GM13976 (cell line): ENCODE data around the gene RSRC1.
A peak's percentile ranks its signal among the peaks of the same experiment; 100 is the strongest.

Experiments
- DNase-seq: peaks from one replicate; pipeline ENCODE4 v3.0.0; 2012; ENCODE audit warnings: low spot score
- CTCF ChIP-seq: IDR thresholded peaks from 2 replicates; pipeline ENCODE4 v1.5.1; 2012; ENCODE audit warnings: borderline replicate concordance, mild to moderate bottlenecking; ENCODE audit not compliant: insufficient read depth; ENCODE audit errors: extremely low read depth, missing control alignments, control extremely low read depth
- in situ Hi-C: fragments of 300-500 bp; cut with MboI; formaldehyde crosslinking; loops from one replicate; pipeline ENCODE4 v1.12.0; 2022; ENCODE audit warnings: low sequenced_read_pairs, mixed read lengths, inconsistent platforms; ENCODE audit not compliant: unreplicated experiment

The RSRC1 gene

DNA sequence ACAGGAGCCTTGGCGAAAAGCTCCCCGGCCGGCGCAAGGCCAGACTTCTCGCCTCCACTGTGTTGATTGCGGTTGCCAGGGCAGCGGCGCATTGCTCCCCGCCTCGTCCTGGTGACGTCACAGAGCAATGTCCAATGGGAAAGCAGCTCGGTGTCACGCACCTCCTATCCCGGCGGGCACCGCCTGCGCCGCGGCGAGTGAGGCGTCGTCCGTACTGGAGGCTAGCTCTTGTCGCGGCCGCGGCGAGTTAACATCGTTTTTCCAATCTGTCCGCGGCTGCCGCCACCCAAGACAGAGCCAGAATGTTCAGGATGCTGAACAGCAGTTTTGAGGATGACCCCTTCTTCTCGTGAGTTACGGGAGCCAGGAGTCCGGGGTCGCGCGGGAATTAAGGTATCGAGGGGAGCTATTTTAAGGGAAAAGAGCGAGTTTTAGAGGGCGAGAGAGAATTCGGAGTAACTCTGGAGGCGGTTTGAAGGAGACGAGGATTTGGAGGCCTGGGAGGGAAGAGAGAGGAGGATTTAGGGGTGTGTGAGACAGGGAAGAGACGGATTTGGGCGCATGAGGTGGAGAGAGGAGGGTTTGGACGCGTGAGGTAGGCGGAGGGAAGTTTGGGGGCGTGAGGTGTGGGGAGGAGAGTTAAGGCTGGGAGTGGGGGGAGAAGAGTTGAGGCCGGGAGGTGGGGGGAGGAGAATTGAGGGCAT lies 461.3 kb downstream of the RSRC1 start, which contains the start of gene MLF1:
MLF1 (plus strand) TSS at position 196 of the 704 bp plus-strand sequence; CDS start at position 303, 107 bp downstream.
- peak; percentile 94 for DNase-seq
- TF ChIP-seq CTCF, result no peak
- in situ Hi-C loops, result no loop called here

GRCh38 chr3:158571969-158572765 lies 462.3 kb downstream of the RSRC1 start:
- DNase-seq, result no peak
- no peak for TF ChIP-seq CTCF
- in situ Hi-C loops, result no loop called here

- in situ Hi-C loops, result no loop called here
- no peak for DNase-seq
- TF ChIP-seq CTCF, result no peak
Measured at GRCh38 chr3:158572766-158573060, 462.8 kb downstream of the RSRC1 start.

GRCh38 chr3:158573714-158574113 lies 463.8 kb downstream of the RSRC1 start:
- TF ChIP-seq CTCF, result no peak
- DNase-seq, result no peak

GRCh38 chr3:158574646-158575045 lies 464.8 kb downstream of the RSRC1 start:
- in situ Hi-C loops, result no loop called here
- DNase-seq, result no peak
- no peak for TF ChIP-seq CTCF

More at GRCh38 chr3:158573714-158574113, 463.8 kb downstream of the RSRC1 start:
- in situ Hi-C loops, result no loop called here

DNA sequence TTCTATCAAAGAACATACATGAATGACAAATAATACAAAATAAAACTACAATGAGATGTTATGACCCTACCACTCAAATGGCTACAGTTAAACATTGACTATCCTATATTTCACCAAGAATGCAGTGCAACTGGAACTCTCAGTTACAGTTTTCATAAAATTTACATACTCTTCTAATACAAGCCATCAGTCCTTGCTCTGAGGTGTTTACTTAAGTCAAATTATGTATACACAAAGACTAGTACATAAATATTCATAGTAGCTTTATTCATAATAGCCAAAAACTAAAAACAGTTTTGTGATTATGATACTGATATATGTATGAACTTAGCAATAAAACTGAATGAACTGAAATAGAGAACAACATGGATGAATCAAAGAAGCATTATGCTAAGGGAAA lies 480.3 kb downstream of the RSRC1 start:
- TF ChIP-seq CTCF, result no peak
- in situ Hi-C loops, result no loop called here
- no peak for DNase-seq
